ENCODE data around the gene RXRB. TPM values are rescaled to one million over a fixed set of nuclear protein-coding genes. Genes with fewer than 3 reads are reported as not detected.

Gene RXRB
- total and polyA plus RNA-seq, 2 of the 13 experiments (the other 11 are each of a cell fraction or from before 2014, with no cell fraction given) = 26.7 to 55.7 TPM

DNA sequence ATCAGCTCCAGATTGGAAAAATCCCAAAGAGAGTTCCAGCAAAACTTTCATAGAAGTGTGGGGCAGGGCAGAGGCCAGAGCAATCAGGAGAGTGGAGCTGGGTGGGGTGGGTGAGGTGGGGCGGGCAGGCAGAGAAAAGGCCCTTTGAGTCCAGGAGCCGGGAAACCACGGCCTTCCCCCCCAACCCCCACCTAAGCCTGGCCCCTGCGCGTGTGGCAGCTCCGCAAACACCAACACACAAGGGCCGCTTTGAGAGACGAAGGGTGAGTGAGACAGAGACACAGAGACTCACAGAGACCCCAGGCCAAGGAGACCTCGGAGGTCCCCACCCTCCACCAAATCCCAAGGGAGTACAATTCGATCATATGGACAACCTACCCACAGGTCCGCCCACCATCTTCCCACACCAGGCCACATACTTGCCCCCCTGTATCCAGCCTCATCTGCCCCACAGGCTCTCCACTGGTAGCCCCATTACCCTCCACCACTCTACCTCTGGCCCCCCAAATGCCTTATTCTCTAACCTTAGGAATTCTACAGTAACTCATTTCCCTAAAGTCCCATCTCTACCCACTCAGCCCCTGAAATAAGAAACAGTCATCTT, 9.9 kb downstream of the RXRB start (continued):
- TF ChIP-seq, protein P1, sequence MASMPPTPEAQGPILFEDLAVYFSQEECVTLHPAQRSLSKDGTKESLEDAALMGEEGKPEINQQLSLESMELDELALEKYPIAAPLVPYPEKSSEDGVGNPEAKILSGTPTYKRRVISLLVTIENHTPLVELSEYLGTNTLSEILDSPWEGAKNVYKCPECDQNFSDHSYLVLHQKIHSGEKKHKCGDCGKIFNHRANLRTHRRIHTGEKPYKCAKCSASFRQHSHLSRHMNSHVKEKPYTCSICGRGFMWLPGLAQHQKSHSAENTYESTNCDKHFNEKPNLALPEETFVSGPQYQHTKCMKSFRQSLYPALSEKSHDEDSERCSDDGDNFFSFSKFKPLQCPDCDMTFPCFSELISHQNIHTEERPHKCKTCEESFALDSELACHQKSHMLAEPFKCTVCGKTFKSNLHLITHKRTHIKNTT (CRISPR knock-in tag; IDR thresholded peaks at IDR 0.05) = no peak
- peak; percentile 48; the same call in 1 of the 2 replicates for TF ChIP-seq PITX1 (CRISPR knock-in tag; IDR thresholded peaks at IDR 0.05)
- no peak for TF ChIP-seq ZNF160 (CRISPR knock-in tag; IDR thresholded peaks at IDR 0.05)
- TF ChIP-seq, protein P2, sequence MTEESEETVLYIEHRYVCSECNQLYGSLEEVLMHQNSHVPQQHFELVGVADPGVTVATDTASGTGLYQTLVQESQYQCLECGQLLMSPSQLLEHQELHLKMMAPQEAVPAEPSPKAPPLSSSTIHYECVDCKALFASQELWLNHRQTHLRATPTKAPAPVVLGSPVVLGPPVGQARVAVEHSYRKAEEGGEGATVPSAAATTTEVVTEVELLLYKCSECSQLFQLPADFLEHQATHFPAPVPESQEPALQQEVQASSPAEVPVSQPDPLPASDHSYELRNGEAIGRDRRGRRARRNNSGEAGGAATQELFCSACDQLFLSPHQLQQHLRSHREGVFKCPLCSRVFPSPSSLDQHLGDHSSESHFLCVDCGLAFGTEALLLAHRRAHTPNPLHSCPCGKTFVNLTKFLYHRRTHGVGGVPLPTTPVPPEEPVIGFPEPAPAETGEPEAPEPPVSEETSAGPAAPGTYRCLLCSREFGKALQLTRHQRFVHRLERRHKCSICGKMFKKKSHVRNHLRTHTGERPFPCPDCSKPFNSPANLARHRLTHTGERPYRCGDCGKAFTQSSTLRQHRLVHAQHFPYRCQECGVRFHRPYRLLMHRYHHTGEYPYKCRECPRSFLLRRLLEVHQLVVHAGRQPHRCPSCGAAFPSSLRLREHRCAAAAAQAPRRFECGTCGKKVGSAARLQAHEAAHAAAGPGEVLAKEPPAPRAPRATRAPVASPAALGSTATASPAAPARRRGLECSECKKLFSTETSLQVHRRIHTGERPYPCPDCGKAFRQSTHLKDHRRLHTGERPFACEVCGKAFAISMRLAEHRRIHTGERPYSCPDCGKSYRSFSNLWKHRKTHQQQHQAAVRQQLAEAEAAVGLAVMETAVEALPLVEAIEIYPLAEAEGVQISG (CRISPR knock-in tag; IDR thresholded peaks at IDR 0.05) = no peak
- no peak for TF ChIP-seq XBP1 (CRISPR knock-in tag; IDR thresholded peaks at IDR 0.05)
- TF ChIP-seq ZNF143 (CRISPR knock-in tag; IDR thresholded peaks at IDR 0.05) = no peak
- TF ChIP-seq, protein P3, sequence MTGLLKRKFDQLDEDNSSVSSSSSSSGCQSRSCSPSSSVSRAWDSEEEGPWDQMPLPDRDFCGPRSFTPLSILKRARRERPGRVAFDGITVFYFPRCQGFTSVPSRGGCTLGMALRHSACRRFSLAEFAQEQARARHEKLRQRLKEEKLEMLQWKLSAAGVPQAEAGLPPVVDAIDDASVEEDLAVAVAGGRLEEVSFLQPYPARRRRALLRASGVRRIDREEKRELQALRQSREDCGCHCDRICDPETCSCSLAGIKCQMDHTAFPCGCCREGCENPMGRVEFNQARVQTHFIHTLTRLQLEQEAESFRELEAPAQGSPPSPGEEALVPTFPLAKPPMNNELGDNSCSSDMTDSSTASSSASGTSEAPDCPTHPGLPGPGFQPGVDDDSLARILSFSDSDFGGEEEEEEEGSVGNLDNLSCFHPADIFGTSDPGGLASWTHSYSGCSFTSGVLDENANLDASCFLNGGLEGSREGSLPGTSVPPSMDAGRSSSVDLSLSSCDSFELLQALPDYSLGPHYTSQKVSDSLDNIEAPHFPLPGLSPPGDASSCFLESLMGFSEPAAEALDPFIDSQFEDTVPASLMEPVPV (CRISPR knock-in tag; IDR thresholded peaks at IDR 0.05) = no peak
- TF ChIP-seq KDM6A (CRISPR knock-in tag; IDR thresholded peaks at IDR 0.05; ENCODE audit: low read depth) = 0 out of 2 replicates have a peak, but pooled peaks have one; percentile 28
- TF ChIP-seq NONO (IDR thresholded peaks at IDR 0.05) = no peak
- no peak for TF ChIP-seq NONO (CRISPR knock-in tag; conservative IDR thresholded peaks at IDR 0.05)
- no peak for TF ChIP-seq AKAP8 (CRISPR knock-in tag; IDR thresholded peaks at IDR 0.05)
- no peak for TF ChIP-seq SNAPC2 (CRISPR knock-in tag; IDR thresholded peaks at IDR 0.05)
- 0 out of 2 replicates have a peak, but pooled peaks have one; percentile 32 for TF ChIP-seq NRL (CRISPR knock-in tag; IDR thresholded peaks at IDR 0.05; ENCODE audit: borderline replicate concordance)
- no peak for TF ChIP-seq GATA4 (IDR thresholded peaks at IDR 0.05; ENCODE audit: borderline replicate concordance, low read depth)
- TF ChIP-seq, protein P4, sequence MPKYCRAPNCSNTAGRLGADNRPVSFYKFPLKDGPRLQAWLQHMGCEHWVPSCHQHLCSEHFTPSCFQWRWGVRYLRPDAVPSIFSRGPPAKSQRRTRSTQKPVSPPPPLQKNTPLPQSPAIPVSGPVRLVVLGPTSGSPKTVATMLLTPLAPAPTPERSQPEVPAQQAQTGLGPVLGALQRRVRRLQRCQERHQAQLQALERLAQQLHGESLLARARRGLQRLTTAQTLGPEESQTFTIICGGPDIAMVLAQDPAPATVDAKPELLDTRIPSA (CRISPR knock-in tag; IDR thresholded peaks at IDR 0.05; ENCODE audit: borderline replicate concordance) = no peak
- TF ChIP-seq ZNF703 (CRISPR knock-in tag; IDR thresholded peaks at IDR 0.05; ENCODE audit: borderline replicate concordance) = no peak
- TF ChIP-seq, protein P5, sequence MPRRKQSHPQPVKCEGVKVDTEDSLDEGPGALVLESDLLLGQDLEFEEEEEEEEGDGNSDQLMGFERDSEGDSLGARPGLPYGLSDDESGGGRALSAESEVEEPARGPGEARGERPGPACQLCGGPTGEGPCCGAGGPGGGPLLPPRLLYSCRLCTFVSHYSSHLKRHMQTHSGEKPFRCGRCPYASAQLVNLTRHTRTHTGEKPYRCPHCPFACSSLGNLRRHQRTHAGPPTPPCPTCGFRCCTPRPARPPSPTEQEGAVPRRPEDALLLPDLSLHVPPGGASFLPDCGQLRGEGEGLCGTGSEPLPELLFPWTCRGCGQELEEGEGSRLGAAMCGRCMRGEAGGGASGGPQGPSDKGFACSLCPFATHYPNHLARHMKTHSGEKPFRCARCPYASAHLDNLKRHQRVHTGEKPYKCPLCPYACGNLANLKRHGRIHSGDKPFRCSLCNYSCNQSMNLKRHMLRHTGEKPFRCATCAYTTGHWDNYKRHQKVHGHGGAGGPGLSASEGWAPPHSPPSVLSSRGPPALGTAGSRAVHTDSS (CRISPR knock-in tag; conservative IDR thresholded peaks at IDR 0.05) = no peak
- TF ChIP-seq, protein P6, sequence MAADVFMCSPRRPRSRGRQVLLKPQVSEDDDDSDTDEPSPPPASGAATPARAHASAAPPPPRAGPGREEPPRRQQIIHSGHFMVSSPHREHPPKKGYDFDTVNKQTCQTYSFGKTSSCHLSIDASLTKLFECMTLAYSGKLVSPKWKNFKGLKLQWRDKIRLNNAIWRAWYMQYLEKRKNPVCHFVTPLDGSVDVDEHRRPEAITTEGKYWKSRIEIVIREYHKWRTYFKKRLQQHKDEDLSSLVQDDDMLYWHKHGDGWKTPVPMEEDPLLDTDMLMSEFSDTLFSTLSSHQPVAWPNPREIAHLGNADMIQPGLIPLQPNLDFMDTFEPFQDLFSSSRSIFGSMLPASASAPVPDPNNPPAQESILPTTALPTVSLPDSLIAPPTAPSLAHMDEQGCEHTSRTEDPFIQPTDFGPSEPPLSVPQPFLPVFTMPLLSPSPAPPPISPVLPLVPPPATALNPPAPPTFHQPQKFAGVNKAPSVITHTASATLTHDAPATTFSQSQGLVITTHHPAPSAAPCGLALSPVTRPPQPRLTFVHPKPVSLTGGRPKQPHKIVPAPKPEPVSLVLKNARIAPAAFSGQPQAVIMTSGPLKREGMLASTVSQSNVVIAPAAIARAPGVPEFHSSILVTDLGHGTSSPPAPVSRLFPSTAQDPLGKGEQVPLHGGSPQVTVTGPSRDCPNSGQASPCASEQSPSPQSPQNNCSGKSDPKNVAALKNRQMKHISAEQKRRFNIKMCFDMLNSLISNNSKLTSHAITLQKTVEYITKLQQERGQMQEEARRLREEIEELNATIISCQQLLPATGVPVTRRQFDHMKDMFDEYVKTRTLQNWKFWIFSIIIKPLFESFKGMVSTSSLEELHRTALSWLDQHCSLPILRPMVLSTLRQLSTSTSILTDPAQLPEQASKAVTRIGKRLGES (CRISPR knock-in tag; IDR thresholded peaks at IDR 0.05; ENCODE audit: borderline replicate concordance) = no peak
- TF ChIP-seq ZNF138 (CRISPR knock-in tag; IDR thresholded peaks at IDR 0.05; ENCODE audit: low read depth) = no peak
